Smooth muscle cell (in vitro differentiated cells): ENCODE data around the gene POU5F1. TPM values are rescaled to one million over a fixed set of nuclear protein-coding genes. Genes with fewer than 3 reads are reported as not detected.

ENCODE experiments used
- DNase-seq: peaks from one replicate; lab custom pipeline; 2025; ENCODE audit not compliant: unreplicated experiment; lab: John Stamatoyannopoulos, UW
- H2AFZ ChIP-seq: fragments of 200-600 bp; sonication (generic); 2 replicates; pipeline ENCODE4 v1.6.0; 2016; ENCODE audit warnings: antibody characterized with exemption, low read depth, mild to moderate bottlenecking
- H3F3A ChIP-seq: fragments of 200-600 bp; sonication (generic); 2 replicates; pipeline ENCODE4 v1.6.0; 2017; ENCODE audit warnings: antibody characterized with exemption, low read depth
- H3K27ac ChIP-seq: fragments of 200-600 bp; sonication (generic); 2 replicates; pipeline ENCODE4 v1.5.1; 2016; ENCODE audit warnings: low read depth, mild to moderate bottlenecking
- H3K27me3 ChIP-seq: fragments of 200-600 bp; sonication (generic); 2 replicates; pipeline ENCODE4 v1.6.1; 2016; ENCODE audit warnings: low read depth, mild to moderate bottlenecking
- H3K36me3 ChIP-seq: fragments of 200-600 bp; sonication (generic); 2 replicates; pipeline ENCODE4 v1.5.1; 2016; ENCODE audit warnings: low read depth
- H3K4me1 ChIP-seq: fragments of 200-600 bp; sonication (generic); 2 replicates; pipeline ENCODE4 v1.5.1; 2016; ENCODE audit warnings: low read depth
- H3K4me2 ChIP-seq: fragments of 200-600 bp; sonication (generic); 2 replicates; pipeline ENCODE4 v1.6.0; 2016; ENCODE audit warnings: mild to moderate bottlenecking
- H3K4me3 ChIP-seq: fragments of 200-600 bp; sonication (generic); 2 replicates; pipeline ENCODE4 v1.5.1; 2016; ENCODE audit warnings: mild to moderate bottlenecking
- H3K79me2 ChIP-seq: fragments of 200-600 bp; sonication (generic); 2 replicates; pipeline ENCODE4 v1.6.0; 2016; ENCODE audit warnings: low read depth, mild to moderate bottlenecking
- H3K9ac ChIP-seq: fragments of 200-600 bp; sonication (generic); 2 replicates; pipeline ENCODE4 v1.6.0; 2016; ENCODE audit warnings: low read depth
- H3K9me3 ChIP-seq: fragments of 200-600 bp; sonication (generic); replicated peaks from 2 replicates; pipeline ENCODE4 v1.5.1; 2016; ENCODE audit warnings: low read depth
- H4K20me1 ChIP-seq: fragments of 200-600 bp; sonication (generic); 2 replicates; pipeline ENCODE4 v1.6.0; 2016; ENCODE audit warnings: low read depth
- WGBS: methylation state at CpG from one replicate; pipeline ENCODE4 v1.1.7; 2016; ENCODE audit warnings: low lambda C conversion rate; 5-methylcytosine and 5-hydroxymethylcytosine counted together
- polyA plus RNA-seq: library from polyadenylated mRNA; unstranded; fragments of >200 nt; fragmentation: Nextera tagmentation; extraction: Ambion mirVana; gene quantifications from 2 replicates; pipeline ENCODE4 v1.2.1, GENCODE V29; 2016
- total RNA-seq: library from RNA; depleted of rRNA; stranded (reverse); fragments of >200 nt; gene quantifications from 2 replicates; pipeline ENCODE4 v1.2.3, GENCODE V29; 2014
- TF ChIP-seq, protein P1 (sequence below): fragments of 200-600 bp; sonication (generic); IDR thresholded peaks from 2 replicates; pipeline ENCODE4 v1.5.1; 2017; ENCODE audit warnings: borderline replicate concordance, mild to moderate bottlenecking, antibody characterized with exemption; ENCODE audit not compliant: insufficient read depth, poor library complexity, severe bottlenecking

POU5F1 gene
- total and polyA plus RNA-seq, 2 experiments from 2014 or later, result not detected

DNA sequence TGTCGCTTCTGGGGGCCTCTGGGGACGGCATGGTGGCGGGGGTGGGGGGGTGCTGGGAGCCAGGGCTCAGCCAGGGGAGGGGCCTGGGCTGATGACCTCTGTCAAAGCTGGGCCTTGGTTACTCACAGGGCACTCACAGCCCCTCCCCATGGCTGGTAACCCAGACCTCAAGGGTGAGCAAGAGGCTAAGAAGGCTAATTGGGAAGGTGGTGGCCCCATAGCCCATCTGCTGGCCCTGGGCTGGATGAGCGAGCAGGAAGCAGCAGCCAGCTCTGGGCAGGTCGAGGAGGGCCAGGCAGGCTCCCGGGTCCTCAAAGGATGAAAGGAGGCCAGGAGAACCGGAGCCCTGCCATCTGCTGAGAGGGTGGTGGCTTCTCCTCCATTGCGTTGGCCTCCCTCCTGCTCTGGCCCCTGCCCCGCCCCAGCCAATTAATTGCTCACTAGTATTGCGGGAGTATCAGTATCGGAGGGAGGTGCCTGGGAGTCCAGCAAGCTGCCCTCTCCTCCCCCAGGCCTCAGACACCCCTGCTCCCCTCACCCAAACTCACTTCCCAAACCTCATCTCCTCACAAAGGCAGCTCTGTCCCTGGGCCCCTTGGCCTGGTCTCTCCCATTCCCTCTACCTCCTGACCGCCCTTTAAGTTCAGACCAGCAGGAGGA is 49.2 kb downstream of the POU5F1 start:
- DNase-seq, result no peak
- Histone ChIP-seq H2AFZ (no peak overlapping the region), H3K4me2 (no peak overlapping the region), H3F3A (no peaks in the 10 kb centered on the region), H3K27ac (no peak overlapping the region), H3K36me3 (no peaks in the 10 kb centered on the region), H3K9ac (no peak overlapping the region), H3K27me3 (no peaks in the 10 kb centered on the region), H3K79me2 (no peaks in the 10 kb centered on the region), H4K20me1 (no peaks in the 10 kb centered on the region), H3K9me3 (no peaks in the 10 kb centered on the region), H3K4me3 (no peak overlapping the region), H3K4me1 (no peaks in the 10 kb centered on the region)
- WGBS, result 90% methylated on average over 12 of the region's 12 CpGs
- TF ChIP-seq, protein P1, sequence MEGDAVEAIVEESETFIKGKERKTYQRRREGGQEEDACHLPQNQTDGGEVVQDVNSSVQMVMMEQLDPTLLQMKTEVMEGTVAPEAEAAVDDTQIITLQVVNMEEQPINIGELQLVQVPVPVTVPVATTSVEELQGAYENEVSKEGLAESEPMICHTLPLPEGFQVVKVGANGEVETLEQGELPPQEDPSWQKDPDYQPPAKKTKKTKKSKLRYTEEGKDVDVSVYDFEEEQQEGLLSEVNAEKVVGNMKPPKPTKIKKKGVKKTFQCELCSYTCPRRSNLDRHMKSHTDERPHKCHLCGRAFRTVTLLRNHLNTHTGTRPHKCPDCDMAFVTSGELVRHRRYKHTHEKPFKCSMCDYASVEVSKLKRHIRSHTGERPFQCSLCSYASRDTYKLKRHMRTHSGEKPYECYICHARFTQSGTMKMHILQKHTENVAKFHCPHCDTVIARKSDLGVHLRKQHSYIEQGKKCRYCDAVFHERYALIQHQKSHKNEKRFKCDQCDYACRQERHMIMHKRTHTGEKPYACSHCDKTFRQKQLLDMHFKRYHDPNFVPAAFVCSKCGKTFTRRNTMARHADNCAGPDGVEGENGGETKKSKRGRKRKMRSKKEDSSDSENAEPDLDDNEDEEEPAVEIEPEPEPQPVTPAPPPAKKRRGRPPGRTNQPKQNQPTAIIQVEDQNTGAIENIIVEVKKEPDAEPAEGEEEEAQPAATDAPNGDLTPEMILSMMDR, result no peak

DNA sequence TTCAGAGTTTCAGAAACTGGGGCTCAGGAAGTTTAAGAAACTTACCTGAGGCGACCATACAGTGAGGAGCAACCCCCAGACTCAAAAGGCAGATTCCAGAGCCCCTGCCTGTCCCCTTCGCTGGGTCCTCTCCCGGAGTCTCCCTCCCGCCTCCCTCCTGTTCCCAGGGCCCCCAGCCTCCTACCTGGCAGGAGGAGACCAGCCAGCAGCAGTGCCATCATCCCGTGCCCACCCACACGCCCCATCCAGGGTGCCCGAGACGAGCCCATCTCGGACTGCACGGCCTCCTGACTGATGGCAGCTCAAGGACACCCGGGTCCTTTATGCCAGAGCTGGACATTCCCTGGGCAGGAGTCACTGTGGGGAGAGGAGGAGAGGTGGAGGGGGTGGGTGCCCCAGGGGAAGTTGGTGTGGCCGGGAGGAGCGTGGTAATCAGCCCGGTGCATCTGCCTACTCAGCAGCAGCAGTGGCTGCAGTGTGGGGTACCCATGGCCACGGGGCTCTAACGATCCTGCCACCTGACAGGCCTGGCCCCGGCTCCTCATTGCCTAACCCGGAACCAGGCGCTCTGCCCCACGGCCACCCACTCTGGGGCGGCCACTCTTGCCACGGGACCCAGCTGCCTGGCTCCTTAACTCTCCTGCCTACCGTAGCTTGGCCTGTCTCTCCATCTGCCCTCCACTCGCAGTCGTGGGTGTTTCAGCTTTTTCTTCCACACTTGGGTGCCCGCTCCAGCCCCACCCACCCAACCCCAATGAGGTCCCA is 50.1 kb downstream of the POU5F1 start, which contains the start of gene CDSN:
TSS of gene CDSN (minus strand) at position 296 of the 765 bp plus-strand sequence. CDS start at position 269, 27 bp downstream.
- TF ChIP-seq, protein P1, result no peak
- Histone ChIP-seq H3K27me3 (no peaks in the 10 kb centered on the region), H3K27ac (no peak within 1 kb of the TSS), H3K9me3 (no peaks in the 10 kb centered on the region), H3K9ac (no peak within 1 kb of the TSS), H3K4me1 (no peaks in the 10 kb centered on the region), H3K4me2 (no peak within 1 kb of the TSS), H2AFZ (no peak within 1 kb of the TSS), H3K4me3 (no peak within 1 kb of the TSS), H3K36me3 (no peaks in the 10 kb centered on the region), H3F3A (no peaks in the 10 kb centered on the region), H4K20me1 (no peaks in the 10 kb centered on the region), H3K79me2 (no peaks in the 10 kb centered on the region)
- DNase-seq, result no peak
- 88% methylated on average over 20 of the region's 26 CpGs for WGBS

DNA sequence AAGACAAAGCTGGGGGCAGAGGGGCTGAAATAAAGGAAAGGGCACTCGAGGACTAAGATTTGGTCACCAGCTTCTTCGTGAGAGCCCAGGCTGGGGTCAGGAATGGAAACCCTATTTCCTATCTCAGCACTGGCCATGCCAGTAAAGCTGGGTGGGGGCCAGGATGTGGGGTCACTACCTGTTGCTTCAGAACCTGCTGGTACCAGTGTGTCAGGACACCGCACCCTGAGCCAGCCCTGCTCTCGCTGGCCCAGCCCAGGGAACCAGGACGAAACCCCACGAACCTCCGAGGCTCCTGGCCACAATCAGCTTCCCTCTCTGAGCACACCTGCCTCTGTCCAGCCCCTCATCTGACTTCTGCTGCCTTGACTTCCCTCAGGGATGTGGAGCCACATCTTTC is 52.3 kb downstream of the POU5F1 start:
- no peaks in the 10 kb centered on the region for H3K79me2 ChIP-seq
- H3K4me2 ChIP-seq, result no peak overlapping the region
- no peaks in the 10 kb centered on the region for H4K20me1 ChIP-seq
- H3K27me3 ChIP-seq, result no peaks in the 10 kb centered on the region
- H3K36me3 ChIP-seq, result no peaks in the 10 kb centered on the region
- no peak overlapping the region for H3K27ac ChIP-seq
- DNase-seq, result no peak
- peaks cover 12% of the 10 kb centered on the region for H3K4me1 ChIP-seq
- no peak overlapping the region for H3K4me3 ChIP-seq
- H3F3A ChIP-seq, result peaks cover 7% of the 10 kb centered on the region
- no peaks in the 10 kb centered on the region for H3K9me3 ChIP-seq
- no peak overlapping the region for H2AFZ ChIP-seq
- 99% methylated on average over 7 of the region's 7 CpGs for WGBS
- no peak overlapping the region for H3K9ac ChIP-seq
- TF ChIP-seq, protein P1, result no peak
